Chondrocyte (in vitro differentiated cells): ENCODE results near the gene CARS2. TPM values are rescaled to one million over a fixed set of nuclear protein-coding genes. Genes with fewer than 3 reads are reported as not detected.
A peak's percentile ranks its signal among the peaks of the same experiment; 100 is the strongest.
"Not testable (repeated sequence)": the region's sequence is repeated elsewhere in the genome, so short reads cannot be mapped to it uniquely, and the experiment has no call there.

ENCODE experiments used
- DNase-seq: peaks from one replicate; pipeline ENCODE4 v3.0.0; 2021; ENCODE audit warnings: mixed read lengths, low spot score
- H3K27ac Mint-ChIP-seq: one replicate; pipeline ENCODE4 v1.8.0; 2021; ENCODE audit warnings: mild to moderate bottlenecking, moderate library complexity, mixed read lengths; ENCODE audit not compliant: unreplicated experiment
- H3K27me3 Mint-ChIP-seq: 2 replicates; pipeline ENCODE4 v1.8.0; 2021; ENCODE audit warnings: low read depth, mixed read lengths
- H3K36me3 Mint-ChIP-seq: 2 replicates; pipeline ENCODE4 v1.8.0; 2021; ENCODE audit warnings: low read depth, mixed read lengths
- H3K4me1 Mint-ChIP-seq: 2 replicates; pipeline ENCODE4 v1.8.0; 2021; ENCODE audit warnings: low read depth, mild to moderate bottlenecking, mixed read lengths
- H3K4me3 Mint-ChIP-seq: one replicate; pipeline ENCODE4 v1.8.0; 2021; ENCODE audit warnings: mild to moderate bottlenecking, moderate library complexity, mixed read lengths; ENCODE audit not compliant: unreplicated experiment
- H3K9me3 Mint-ChIP-seq: 2 replicates; pipeline ENCODE4 v1.8.0; 2021; ENCODE audit warnings: low read depth, mixed read lengths
- CTCF ChIP-seq: fragments of 200-600 bp; sonication (generic); IDR thresholded peaks from 2 replicates; pipeline ENCODE4 v1.5.0; 2021; ENCODE audit warnings: antibody characterized with exemption, mild to moderate bottlenecking, moderate library complexity
- total RNA-seq: library from RNA; stranded (reverse); gene quantifications from 3 replicates; pipeline ENCODE4 v1.2.1, GENCODE V29; 2021

Gene CARS2
- total RNA-seq, 1 donor from 2014 or later, result 60.2 TPM

- Mint-ChIP-seq H3K9me3 (peaks cover 20% of the 10 kb centered on the region), H3K4me3 (no peak overlapping the region), H3K27me3 (no peaks in the 10 kb centered on the region), H3K36me3 (peaks cover 55% of the 10 kb centered on the region), H3K27ac (no peak overlapping the region), H3K4me1 (no peaks in the 10 kb centered on the region)
- DNase-seq, result no peak
- no peak for TF ChIP-seq CTCF
Observed at GRCh38 chr13:110663491-110663890, 42.4 kb downstream of the CARS2 start.

- no peaks in the 10 kb centered on the region for H3K4me1 Mint-ChIP-seq
Observed at GRCh38 chr13:110662777-110663443, 43.0 kb downstream of the CARS2 start.

DNA sequence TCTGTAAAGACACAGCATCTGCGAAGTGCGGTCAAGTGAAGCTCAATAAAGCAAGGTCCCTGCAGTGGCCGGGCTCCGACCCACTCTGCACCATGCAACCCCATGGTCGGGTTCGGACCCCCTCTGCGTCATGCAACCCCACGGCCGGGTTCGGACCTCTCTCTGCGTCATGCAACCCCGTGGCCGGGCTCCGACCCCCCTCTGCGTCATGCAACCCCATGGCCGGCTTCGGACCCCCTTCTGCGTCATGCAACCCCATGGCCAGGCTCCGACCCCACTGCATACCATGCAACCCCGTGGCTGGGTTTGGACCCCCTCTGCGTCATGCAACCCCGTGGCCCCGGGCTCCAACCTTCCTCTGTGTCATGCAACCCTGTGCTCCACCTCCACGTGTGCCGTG is 43.8 kb downstream of the CARS2 start:
- Mint-ChIP-seq H3K36me3 (peaks cover 63% of the 10 kb centered on the region), H3K27ac (no peak overlapping the region), H3K4me1 (no peaks in the 10 kb centered on the region), H3K27me3 (no peaks in the 10 kb centered on the region), H3K9me3 (peaks cover 29% of the 10 kb centered on the region), H3K4me3 (no peak overlapping the region)
- TF ChIP-seq CTCF, result no peak
- DNase-seq, result peak; percentile 92

More at GRCh38 chr13:110662777-110663443, 43.0 kb downstream of the CARS2 start:
- Mint-ChIP-seq H3K27ac (no peak overlapping the region), H3K9me3 (peaks cover 26% of the 10 kb centered on the region), H3K27me3 (no peaks in the 10 kb centered on the region), H3K36me3 (peaks cover 61% of the 10 kb centered on the region), H3K4me3 (no peak overlapping the region)
- no peak for TF ChIP-seq CTCF
- DNase-seq, result peak; percentile 65

GRCh38 chr13:110661256-110661655 is 44.7 kb downstream of the CARS2 start:
- no peak for DNase-seq
- H3K9me3 Mint-ChIP-seq, result peaks cover 29% of the 10 kb centered on the region
- no peak overlapping the region for H3K27ac Mint-ChIP-seq
- H3K4me1 Mint-ChIP-seq, result no peaks in the 10 kb centered on the region
- TF ChIP-seq CTCF, result no peak
- H3K4me3 Mint-ChIP-seq, result no peak overlapping the region
- H3K36me3 Mint-ChIP-seq, result peaks cover 62% of the 10 kb centered on the region
- H3K27me3 Mint-ChIP-seq, result no peaks in the 10 kb centered on the region

DNA sequence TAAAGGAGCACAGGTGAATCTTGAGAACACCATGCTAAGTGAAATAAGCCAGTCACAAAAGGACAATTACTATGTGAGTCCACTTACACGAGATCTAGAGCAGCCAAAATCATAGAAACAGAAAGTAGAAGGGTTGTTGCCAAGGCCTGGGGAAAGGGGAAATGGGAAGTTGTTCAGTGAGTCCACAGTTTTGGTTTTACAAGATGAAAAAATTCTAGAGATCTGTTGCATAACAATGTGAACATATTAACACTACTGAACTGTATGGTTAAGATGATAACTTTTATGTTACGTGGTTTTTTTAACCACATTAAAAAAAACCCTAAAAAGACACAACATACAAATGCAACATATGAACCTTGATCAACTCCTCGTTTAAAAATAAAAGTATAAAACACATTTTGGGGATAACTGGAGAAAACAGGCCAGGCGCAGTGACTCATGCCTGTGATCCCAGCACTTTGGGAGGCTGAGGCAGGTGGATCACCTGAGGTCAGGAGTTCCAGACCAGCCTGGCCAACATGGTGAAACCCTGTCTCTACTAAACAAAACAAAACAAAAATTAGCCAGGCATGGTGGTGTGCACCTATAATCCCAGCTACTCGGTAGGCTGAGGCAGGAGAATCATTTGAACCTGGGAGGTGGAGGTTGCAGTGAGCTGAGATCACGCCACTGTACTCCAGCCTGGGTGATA is 47.6 kb downstream of the CARS2 start:
- H3K36me3 Mint-ChIP-seq, result peaks cover 49% of the 10 kb centered on the region
- H3K4me1 Mint-ChIP-seq, H3K27me3 Mint-ChIP-seq, DNase-seq, H3K27ac Mint-ChIP-seq, H3K4me3 Mint-ChIP-seq: not testable (repeated sequence)
- H3K9me3 Mint-ChIP-seq, result peaks cover 29% of the 10 kb centered on the region
